Parathyroid adenoma (tissue), 2 donors: ENCODE results near the gene GPR142.

Experiments
- H2AFZ ChIP-seq: fragments of 300-600 bp; sonication (generic); one replicate; pipeline ENCODE4 v1.7.0; 2017; ENCODE audit warnings: antibody characterized with exemption, mild to moderate bottlenecking
- H3K27ac ChIP-seq: fragments of 300-600 bp; sonication (generic); one replicate; pipeline ENCODE4 v1.7.0; 2017
- H3K27me3 ChIP-seq: fragments of 300-600 bp; sonication (generic); one replicate; pipeline ENCODE4 v1.7.0; 2017; ENCODE audit warnings: low read length; ENCODE audit not compliant: control insufficient read depth, insufficient read depth
- H3K36me3 ChIP-seq: fragments of 300-600 bp; sonication (generic); one replicate; pipeline ENCODE4 v1.7.0; 2017; ENCODE audit warnings: low read length; ENCODE audit not compliant: control insufficient read depth, insufficient read depth
- H3K4me1 ChIP-seq: fragments of 300-600 bp; sonication (generic); one replicate; pipeline ENCODE4 v1.7.0; 2017; ENCODE audit warnings: control low read depth
- H3K4me2 ChIP-seq: fragments of 300-600 bp; sonication (generic); one replicate; pipeline ENCODE4 v1.7.0; 2017; ENCODE audit warnings: low read length
- H3K4me3 ChIP-seq: fragments of 300-600 bp; sonication (generic); one replicate; pipeline ENCODE4 v1.7.0; 2017; ENCODE audit warnings: low read depth, low read length
- H3K79me2 ChIP-seq: fragments of 300-600 bp; sonication (generic); one replicate; pipeline ENCODE4 v1.7.0; 2017; ENCODE audit warnings: control low read depth
- H3K9ac ChIP-seq: fragments of 300-600 bp; sonication (generic); one replicate; pipeline ENCODE4 v1.7.0; 2017; ENCODE audit warnings: mild to moderate bottlenecking
- H3K9me3 ChIP-seq: fragments of 300-600 bp; sonication (generic); one replicate; pipeline ENCODE4 v1.7.0; 2017; ENCODE audit warnings: low read length; ENCODE audit not compliant: control insufficient read depth
- TF ChIP-seq, protein P1 (sequence below): fragments of 300-600 bp; sonication (generic); IDR thresholded peaks from one replicate; pipeline ENCODE4 v1.7.0; 2017; ENCODE audit warnings: antibody characterized with exemption, mild to moderate bottlenecking
- donor health status: primary hyperparathyroidism.

Gene GPR142

DNA sequence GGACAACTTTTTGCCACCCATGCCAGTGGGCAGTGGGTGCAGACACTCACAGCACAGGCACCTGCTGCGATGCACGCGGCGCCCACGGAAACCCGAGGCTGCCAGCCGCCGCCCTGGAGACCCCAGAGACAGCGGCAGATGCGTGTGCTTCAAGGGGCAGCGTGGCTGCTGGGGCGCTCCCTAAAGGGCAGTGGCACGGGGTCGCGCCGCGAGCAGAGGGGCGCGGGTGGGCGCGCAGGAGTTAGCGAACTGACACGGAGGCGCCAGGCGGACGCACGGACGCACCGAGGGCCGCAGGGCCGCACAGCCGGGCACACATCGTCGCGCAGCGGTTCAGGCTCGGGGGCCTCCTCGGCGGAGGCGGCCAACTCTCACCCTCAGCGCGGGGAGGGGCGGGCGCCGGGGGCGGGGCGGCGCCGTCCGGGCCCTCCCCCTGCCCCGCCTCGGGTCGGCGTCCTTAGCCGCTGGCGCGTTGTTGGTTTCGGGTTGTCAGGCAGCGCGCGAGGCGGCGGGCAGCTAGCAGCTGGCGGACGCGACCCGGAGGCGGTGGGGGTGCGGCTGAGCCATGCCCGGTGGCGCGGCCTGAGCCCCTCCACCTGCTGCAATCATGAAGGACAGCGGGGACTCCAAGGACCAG is 41.4 kb upstream of the GPR142 start, which contains the start of gene KIF19:
TSS of gene KIF19 (plus strand) at position 484 of the 637 bp plus-strand sequence. CDS start at position 608, 124 bp downstream.
- Histone ChIP-seq H3K79me2 (no peaks in the 10 kb centered on the region), H2AFZ (peak within 1 kb of the TSS; percentile 53), H3K9me3 (no peaks in the 10 kb centered on the region), H3K4me2 (peak within 1 kb of the TSS; percentile 66), H3K27ac (peak within 1 kb of the TSS; percentile 19), H3K36me3 (no peaks in the 10 kb centered on the region), H3K4me3 (peak within 1 kb of the TSS; percentile 33), H3K4me1 (no peaks in the 10 kb centered on the region), H3K27me3 (no peaks in the 10 kb centered on the region), H3K9ac (no peak within 1 kb of the TSS)
- TF ChIP-seq, protein P1, sequence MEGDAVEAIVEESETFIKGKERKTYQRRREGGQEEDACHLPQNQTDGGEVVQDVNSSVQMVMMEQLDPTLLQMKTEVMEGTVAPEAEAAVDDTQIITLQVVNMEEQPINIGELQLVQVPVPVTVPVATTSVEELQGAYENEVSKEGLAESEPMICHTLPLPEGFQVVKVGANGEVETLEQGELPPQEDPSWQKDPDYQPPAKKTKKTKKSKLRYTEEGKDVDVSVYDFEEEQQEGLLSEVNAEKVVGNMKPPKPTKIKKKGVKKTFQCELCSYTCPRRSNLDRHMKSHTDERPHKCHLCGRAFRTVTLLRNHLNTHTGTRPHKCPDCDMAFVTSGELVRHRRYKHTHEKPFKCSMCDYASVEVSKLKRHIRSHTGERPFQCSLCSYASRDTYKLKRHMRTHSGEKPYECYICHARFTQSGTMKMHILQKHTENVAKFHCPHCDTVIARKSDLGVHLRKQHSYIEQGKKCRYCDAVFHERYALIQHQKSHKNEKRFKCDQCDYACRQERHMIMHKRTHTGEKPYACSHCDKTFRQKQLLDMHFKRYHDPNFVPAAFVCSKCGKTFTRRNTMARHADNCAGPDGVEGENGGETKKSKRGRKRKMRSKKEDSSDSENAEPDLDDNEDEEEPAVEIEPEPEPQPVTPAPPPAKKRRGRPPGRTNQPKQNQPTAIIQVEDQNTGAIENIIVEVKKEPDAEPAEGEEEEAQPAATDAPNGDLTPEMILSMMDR, result no peak

DNA sequence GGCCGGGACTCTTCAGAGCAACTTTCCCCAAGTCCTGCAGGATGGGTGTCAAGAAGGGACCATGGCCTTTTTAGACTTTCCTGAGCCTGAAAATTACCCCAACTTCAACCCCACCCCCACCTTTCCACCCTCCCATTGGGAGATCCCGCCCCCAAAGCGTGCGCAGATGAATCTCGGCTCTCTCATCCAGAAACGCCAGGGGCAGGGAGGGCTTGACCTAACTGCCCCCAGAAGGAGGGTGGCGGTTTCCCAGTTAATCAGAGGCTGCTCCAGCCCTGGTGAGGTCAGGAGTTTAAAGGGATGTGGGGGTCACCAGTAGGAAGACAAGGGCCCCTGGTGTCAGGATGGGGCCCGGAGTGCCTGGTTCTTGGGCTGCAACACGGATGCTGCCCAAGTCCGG is 40.8 kb upstream of the GPR142 start:
- Histone ChIP-seq H3K9ac (no peak overlapping the region), H3K36me3 (no peaks in the 10 kb centered on the region), H3K79me2 (no peaks in the 10 kb centered on the region), H3K4me3 (peak overlapping the region; percentile 33), H3K27ac (no peak overlapping the region), H3K27me3 (no peaks in the 10 kb centered on the region), H3K4me2 (peak overlapping the region; percentile 66), H2AFZ (peak overlapping the region; percentile 53), H3K4me1 (no peaks in the 10 kb centered on the region), H3K9me3 (no peaks in the 10 kb centered on the region)
- TF ChIP-seq, protein P1, result no peak

DNA sequence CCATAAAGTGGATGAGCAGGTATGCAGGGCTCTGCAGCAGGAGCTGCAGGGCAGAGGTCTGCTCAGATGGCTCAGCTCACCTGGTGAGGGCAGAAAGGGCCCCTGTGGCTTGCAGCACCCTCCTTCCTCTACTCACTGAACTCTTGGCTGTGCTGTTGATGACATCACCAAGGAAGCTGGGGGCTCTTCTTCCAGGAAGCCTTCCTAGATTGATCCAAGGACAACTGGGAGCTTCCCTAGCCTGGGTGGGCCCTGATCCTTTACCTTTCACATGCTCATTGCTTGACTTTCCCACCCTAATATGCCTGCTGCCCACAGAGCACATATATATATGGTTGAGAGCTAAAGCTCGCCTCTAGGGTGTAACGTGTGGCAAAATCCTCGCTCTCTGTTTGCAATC is 38.8 kb upstream of the GPR142 start:
- TF ChIP-seq, protein P1, result no peak
- no peak overlapping the region for H3K27ac ChIP-seq
- H3K36me3 ChIP-seq, result no peaks in the 10 kb centered on the region
- H3K27me3 ChIP-seq, result no peaks in the 10 kb centered on the region
- no peaks in the 10 kb centered on the region for H3K4me1 ChIP-seq
- no peak overlapping the region for H3K4me2 ChIP-seq
- no peak overlapping the region for H3K9ac ChIP-seq
- H3K9me3 ChIP-seq, result no peaks in the 10 kb centered on the region
- no peaks in the 10 kb centered on the region for H3K79me2 ChIP-seq
- no peak overlapping the region for H2AFZ ChIP-seq
- H3K4me3 ChIP-seq, result no peak overlapping the region

DNA sequence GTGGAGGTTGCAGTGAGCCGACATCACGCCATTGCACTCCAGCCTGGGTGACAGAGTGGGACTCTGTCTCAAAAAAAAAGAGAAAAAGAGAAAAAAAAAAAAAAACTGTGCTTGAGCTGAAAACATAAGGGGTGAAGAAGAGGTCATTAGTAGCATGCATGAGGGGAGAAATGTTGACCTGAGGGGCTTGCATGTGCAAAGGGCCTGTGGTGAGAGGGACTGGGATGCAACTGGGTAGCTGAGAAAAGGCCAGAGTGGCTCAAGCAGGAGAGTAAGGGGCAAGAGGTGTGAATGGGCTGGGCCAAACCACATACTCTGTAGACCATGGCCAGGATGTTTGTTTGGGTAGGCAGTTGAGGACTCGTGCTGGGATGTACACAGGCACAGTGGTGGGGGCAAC is 37.9 kb upstream of the GPR142 start:
- Histone ChIP-seq H3K4me3 (no peak overlapping the region), H3K9me3 (no peaks in the 10 kb centered on the region), H3K9ac (no peak overlapping the region), H3K36me3 (no peaks in the 10 kb centered on the region), H2AFZ (no peak overlapping the region), H3K27ac (no peak overlapping the region), H3K79me2 (no peaks in the 10 kb centered on the region), H3K27me3 (no peaks in the 10 kb centered on the region), H3K4me1 (no peaks in the 10 kb centered on the region), H3K4me2 (no peak overlapping the region)
- TF ChIP-seq, protein P1, result no peak

DNA sequence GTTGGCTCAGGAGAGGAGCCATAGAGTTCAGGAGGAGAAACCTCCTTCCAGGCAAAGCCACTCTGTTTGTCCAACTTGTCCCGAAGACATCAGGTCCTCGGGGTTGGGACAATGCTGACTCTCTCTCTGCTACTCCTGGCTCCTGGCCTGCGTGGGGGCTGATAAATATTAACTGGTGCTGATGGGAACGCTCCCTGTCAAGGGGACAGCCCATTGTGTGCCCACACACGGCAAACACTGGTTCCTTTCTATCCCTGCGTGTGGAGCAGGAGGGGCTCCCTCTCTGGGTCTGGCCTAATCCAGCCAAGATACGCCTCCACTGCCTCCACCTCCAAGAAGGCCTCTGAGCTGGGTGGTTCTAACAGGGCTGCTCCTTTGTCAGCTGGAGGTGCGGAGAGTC is 36.9 kb upstream of the GPR142 start:
- H3K9ac ChIP-seq, result no peak overlapping the region
- TF ChIP-seq, protein P1, result no peak
- H3K27ac ChIP-seq, result no peak overlapping the region
- H3K4me2 ChIP-seq, result no peak overlapping the region
- H3K4me3 ChIP-seq, result no peak overlapping the region
- H2AFZ ChIP-seq, result no peak overlapping the region
- H3K9me3 ChIP-seq, result no peaks in the 10 kb centered on the region
- no peaks in the 10 kb centered on the region for H3K27me3 ChIP-seq
- H3K4me1 ChIP-seq, result no peaks in the 10 kb centered on the region
- H3K79me2 ChIP-seq, result no peaks in the 10 kb centered on the region
- H3K36me3 ChIP-seq, result no peaks in the 10 kb centered on the region
